Astrocyte of the spinal cord (primary cell): ENCODE data around the gene L3MBTL4.

Source experiments
- DNase-seq: peaks from one replicate; pipeline ENCODE4 v3.0.0; 2011; ENCODE audit warnings: low read depth, low spot score
- H3K4me3 ChIP-seq: 2 replicates; pipeline ENCODE4 v1.5.1; 2011; ENCODE audit warnings: low read depth, mild to moderate bottlenecking, low read length, moderate library complexity
- in situ Hi-C: cut with HindIII; loops from 2 replicates; pipeline ENCODE4 v1.10.0; 2017; ENCODE audit warnings: low sequenced_read_pairs
- TF ChIP-seq, protein P1 (sequence below): IDR thresholded peaks from 2 replicates; pipeline ENCODE4 v1.5.1; 2012; ENCODE audit warnings: low read depth, mild to moderate bottlenecking, low read length, inconsistent platforms

Gene L3MBTL4

GRCh38 chr18:5918205-5918858, 496.4 kb downstream of the L3MBTL4 start:
- in situ Hi-C loops: no loop called here
- no peak overlapping the region for H3K4me3 ChIP-seq
- TF ChIP-seq, protein P1, sequence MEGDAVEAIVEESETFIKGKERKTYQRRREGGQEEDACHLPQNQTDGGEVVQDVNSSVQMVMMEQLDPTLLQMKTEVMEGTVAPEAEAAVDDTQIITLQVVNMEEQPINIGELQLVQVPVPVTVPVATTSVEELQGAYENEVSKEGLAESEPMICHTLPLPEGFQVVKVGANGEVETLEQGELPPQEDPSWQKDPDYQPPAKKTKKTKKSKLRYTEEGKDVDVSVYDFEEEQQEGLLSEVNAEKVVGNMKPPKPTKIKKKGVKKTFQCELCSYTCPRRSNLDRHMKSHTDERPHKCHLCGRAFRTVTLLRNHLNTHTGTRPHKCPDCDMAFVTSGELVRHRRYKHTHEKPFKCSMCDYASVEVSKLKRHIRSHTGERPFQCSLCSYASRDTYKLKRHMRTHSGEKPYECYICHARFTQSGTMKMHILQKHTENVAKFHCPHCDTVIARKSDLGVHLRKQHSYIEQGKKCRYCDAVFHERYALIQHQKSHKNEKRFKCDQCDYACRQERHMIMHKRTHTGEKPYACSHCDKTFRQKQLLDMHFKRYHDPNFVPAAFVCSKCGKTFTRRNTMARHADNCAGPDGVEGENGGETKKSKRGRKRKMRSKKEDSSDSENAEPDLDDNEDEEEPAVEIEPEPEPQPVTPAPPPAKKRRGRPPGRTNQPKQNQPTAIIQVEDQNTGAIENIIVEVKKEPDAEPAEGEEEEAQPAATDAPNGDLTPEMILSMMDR: no peak
- DNase-seq: no peak

DNA sequence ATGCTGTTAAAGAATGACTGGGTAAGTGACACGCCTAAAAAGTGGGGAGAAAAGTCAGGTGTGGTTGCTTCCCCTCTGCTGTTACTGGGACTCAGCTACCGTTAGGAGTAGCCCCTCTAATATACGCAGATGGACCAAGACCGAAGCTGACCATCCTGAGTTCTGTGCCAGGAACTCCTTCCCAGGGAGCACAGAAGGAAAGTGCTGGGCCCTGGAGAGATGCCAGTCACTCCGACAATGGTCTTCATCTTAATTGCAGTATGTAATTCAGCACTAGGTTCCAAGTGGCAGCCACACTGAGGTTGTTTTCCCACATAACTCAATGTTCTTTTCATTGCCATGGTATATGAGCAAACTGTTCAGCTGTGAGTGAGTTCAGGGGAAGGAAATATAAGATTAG, 499.8 kb downstream of the L3MBTL4 start:
- in situ Hi-C loops: no loop called here
- no peak overlapping the region for H3K4me3 ChIP-seq
- DNase-seq: no peak
- TF ChIP-seq, protein P1: no peak

GRCh38 chr18:5914016-5914415, 500.7 kb downstream of the L3MBTL4 start:
- DNase-seq: no peak
- no peak overlapping the region for H3K4me3 ChIP-seq
- in situ Hi-C loops: no loop called here
- TF ChIP-seq, protein P1: no peak

DNA sequence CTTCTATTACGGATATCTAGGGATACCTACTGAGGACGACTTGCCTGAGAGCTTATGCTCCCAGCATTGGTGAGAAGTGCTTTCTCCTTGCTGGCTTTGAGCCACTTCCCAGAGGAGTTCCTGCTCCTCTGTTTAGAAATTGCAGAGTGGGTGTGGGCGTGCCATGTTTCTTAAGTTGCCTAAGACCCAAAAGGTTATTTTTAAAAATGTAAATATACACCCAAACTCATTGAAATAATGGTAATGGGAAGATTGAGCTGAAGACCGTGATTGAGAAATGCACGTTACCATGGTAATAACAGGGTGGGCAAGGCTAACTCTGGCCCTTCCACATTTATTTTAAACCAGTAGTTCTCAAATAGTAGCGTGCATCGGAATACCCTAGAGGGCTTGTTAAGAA, 502.1 kb downstream of the L3MBTL4 start:
- DNase-seq: no peak
- TF ChIP-seq, protein P1: no peak
- in situ Hi-C loops: no loop called here
- H3K4me3 ChIP-seq: no peak overlapping the region

GRCh38 chr18:5909125-5909524, 505.6 kb downstream of the L3MBTL4 start:
- H3K4me3 ChIP-seq: no peak overlapping the region
- TF ChIP-seq, protein P1: no peak
- in situ Hi-C loops: no loop called here
- DNase-seq: no peak
